Loucy (cell line): ENCODE data around the gene ADISSP.

ENCODE experiments used
- CTCF ChIP-seq: fragments of 200-600 bp; sonication (generic); conservative IDR thresholded peaks from 2 replicates; pipeline ENCODE4 v1.5.1; 2014; ENCODE audit warnings: mild to moderate bottlenecking, antibody characterized with exemption, low read length
- EZH2phosphoT487 ChIP-seq: fragments of 200-600 bp; IDR thresholded peaks from 2 replicates; pipeline ENCODE4 v1.6.1; 2018; ENCODE audit warnings: antibody characterized with exemption, mild to moderate bottlenecking, moderate library complexity, borderline replicate concordance

GRCh38 chr20:3729378-3729777, 38.2 kb downstream of the ADISSP start:
- TF ChIP-seq CTCF: no peak
- no peak for TF ChIP-seq EZH2phosphoT487
